Ectodermal cell (in vitro differentiated cells): Measurements from ENCODE around the gene DNAL1.

Experiments
- H3K27ac ChIP-seq: 2 replicates; pipeline ENCODE4 v1.7.0; 2013; ENCODE audit warnings: mild to moderate bottlenecking, low read depth, low read length; ENCODE audit not compliant: insufficient read depth, poor library complexity, severe bottlenecking
- H3K27me3 ChIP-seq: 2 replicates; pipeline ENCODE4 v1.7.0; 2013; ENCODE audit warnings: mild to moderate bottlenecking, low read length; ENCODE audit not compliant: insufficient read depth, control insufficient read depth, poor library complexity, severe bottlenecking
- H3K36me3 ChIP-seq: one replicate; pipeline ENCODE4 v1.7.0; 2013; ENCODE audit warnings: low read length; ENCODE audit not compliant: control insufficient read depth, insufficient read depth
- H3K4me1 ChIP-seq: one replicate; pipeline ENCODE4 v1.7.0; 2013; ENCODE audit warnings: low read length; ENCODE audit not compliant: control insufficient read depth, insufficient read depth
- H3K4me3 ChIP-seq: 2 replicates; pipeline ENCODE4 v1.7.0; 2013; ENCODE audit warnings: low read depth, low read length, control low read depth; ENCODE audit not compliant: insufficient read depth
- H3K9me3 ChIP-seq: 2 replicates; pipeline ENCODE4 v1.7.0; 2013; ENCODE audit warnings: mild to moderate bottlenecking, low read length, moderate library complexity; ENCODE audit not compliant: control insufficient read depth
- WGBS, 2 experiments: methylation state at CpG; one replicate each; pipeline ENCODE4 v1.1.7; 2013; ENCODE audit warnings: missing lambda C conversion rate in 2 of 2; 5-methylcytosine and 5-hydroxymethylcytosine counted together

DNAL1 gene

DNA sequence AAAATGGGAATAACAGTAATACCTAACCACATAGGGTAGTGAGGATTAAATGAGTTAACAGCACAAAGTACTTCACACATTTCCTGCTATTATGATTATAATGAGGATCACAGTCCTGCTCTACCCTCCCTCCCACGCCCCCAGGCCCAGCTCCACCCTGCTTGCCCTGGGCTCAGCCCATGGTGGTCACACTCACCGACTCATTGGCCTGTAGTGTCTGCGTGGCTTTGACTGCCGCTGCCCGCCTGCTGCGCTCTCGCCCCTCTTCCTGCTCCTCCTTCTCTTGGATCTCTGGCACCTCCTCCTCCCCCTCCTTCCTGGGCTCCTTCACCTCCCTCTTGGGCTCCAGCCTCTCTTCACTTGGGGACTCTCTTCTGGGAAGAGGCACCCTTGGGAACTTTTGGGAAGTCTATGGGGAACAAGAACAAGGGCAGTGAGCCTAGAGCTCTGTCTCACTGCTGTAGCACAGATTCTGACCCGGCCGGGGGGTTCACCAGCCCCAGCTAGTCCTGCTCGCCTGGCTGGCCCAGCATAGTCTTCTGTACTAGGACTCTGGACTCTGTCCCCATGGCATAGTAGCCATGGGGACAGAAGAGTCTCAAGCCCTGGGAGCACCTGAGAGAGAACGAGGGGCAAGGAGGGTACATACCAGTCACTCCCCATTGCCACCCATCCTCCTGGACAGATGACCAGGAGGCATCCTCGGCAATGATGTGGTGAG is 76.5 kb downstream of the DNAL1 start:
- no peaks in the 10 kb centered on the region for H3K27me3 ChIP-seq
- no peak overlapping the region for H3K4me3 ChIP-seq
- WGBS, 2 experiments, result 52% methylated on average over 12 of the region's 12 CpGs
- H3K4me1 ChIP-seq, result peaks cover 22% of the 10 kb centered on the region
- no peaks in the 10 kb centered on the region for H3K36me3 ChIP-seq
- no peaks in the 10 kb centered on the region for H3K9me3 ChIP-seq
- H3K27ac ChIP-seq, result no peak overlapping the region

DNA sequence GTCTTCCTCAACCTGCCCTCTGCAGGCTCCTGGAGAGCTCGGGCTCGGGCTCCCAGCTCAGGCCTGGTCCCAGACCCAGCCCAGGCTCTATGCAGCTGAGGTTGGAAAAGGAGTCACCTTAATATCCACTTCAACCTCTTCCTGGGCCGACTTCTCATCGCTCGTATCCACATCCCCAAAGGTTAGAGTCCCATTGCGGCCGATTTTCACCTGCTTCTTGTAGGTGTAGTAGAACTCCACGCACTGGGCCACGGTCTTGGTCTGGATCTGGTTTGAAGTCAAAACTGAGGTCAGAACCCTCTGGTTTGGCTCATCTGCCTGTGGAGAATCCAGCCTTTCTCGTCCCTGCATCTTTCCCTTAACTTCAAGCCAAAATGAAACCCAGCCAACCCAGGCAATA is 77.8 kb downstream of the DNAL1 start:
- peaks cover 16% of the 10 kb centered on the region for H3K4me1 ChIP-seq
- H3K4me3 ChIP-seq, result no peak overlapping the region
- no peaks in the 10 kb centered on the region for H3K9me3 ChIP-seq
- 93 to 95% methylated on average over 10 of the region's 10 CpGs for WGBS, 2 experiments
- no peak overlapping the region for H3K27ac ChIP-seq
- no peaks in the 10 kb centered on the region for H3K36me3 ChIP-seq
- H3K27me3 ChIP-seq, result no peaks in the 10 kb centered on the region

DNA sequence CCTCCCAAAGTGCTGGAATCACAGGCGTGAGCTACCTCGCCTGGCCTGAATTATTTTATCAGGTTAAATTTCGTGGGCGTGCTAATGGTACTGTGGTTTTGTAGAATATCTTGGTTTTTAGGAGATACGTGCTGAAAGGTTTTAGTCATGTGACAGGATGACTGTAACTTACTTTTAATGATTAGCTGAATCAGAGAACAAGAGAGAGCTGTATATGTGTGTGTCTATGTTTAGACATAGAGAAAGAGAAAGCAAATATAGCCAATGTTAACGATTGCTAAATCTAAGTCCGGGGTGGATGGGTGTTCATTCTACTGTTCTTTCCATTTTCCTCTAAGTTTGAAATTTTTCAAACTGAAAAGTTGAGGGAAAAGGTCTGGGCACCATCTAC is 78.6 kb downstream of the DNAL1 start:
- Histone ChIP-seq H3K27ac (no peak overlapping the region), H3K27me3 (no peaks in the 10 kb centered on the region), H3K9me3 (no peaks in the 10 kb centered on the region), H3K4me3 (no peak overlapping the region), H3K4me1 (peaks cover 10% of the 10 kb centered on the region), H3K36me3 (no peaks in the 10 kb centered on the region)
- WGBS, 2 experiments, result 94% methylated on average over 7 of the region's 7 CpGs

DNA sequence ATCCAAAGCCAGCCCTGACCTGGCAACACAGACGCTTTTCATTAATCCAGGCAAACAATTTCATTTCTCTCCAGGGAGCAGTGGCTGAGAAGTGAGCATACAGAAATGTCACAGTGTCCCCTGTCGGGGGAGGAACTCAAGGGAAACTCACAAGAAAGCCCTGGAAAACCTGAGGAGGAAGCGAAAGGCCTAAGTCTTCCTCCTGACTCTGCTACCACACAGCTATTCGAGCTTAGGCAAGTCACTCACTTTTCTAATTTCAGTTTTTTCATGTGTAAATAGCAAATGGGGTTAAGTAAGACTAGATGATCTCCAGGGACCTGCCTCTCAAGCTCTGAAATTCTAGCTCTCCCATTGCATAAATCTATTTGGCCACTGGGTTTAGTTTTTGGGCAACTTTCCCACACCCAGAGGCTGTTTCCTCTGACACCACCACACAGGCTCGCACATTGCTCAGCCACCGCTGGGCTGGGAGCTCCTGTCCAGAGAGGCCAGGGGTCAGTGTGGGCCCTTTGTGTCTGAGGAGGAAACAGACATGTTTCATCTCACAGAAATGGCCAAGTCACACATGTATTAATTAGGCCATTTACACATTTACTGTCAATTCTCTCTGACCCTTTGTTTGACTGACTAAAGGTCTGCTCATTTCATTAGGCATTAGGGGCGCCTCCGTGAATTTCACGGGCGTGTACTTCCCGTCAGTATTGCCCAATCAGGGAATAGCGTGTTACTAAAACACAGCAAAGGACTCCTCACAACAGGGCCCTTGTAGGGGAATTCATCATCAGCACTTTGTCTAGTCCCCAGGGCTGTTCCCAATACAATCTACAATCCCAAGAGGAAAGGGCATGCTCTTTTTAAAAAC is 79.2 kb downstream of the DNAL1 start:
- 82 to 84% methylated on average over 11 to 12 of the region's 12 CpGs for WGBS, 2 experiments
- peaks cover 7% of the 10 kb centered on the region for H3K4me1 ChIP-seq
- no peaks in the 10 kb centered on the region for H3K36me3 ChIP-seq
- H3K9me3 ChIP-seq, result no peaks in the 10 kb centered on the region
- H3K27me3 ChIP-seq, result no peaks in the 10 kb centered on the region
- no peak overlapping the region for H3K27ac ChIP-seq
- H3K4me3 ChIP-seq, result no peak overlapping the region

- Histone ChIP-seq H3K27ac (no peak overlapping the region), H3K4me1 (peaks cover under 1% of the 10 kb centered on the region), H3K9me3 (no peaks in the 10 kb centered on the region), H3K4me3 (no peak overlapping the region), H3K36me3 (no peaks in the 10 kb centered on the region), H3K27me3 (no peaks in the 10 kb centered on the region)
- WGBS, 2 experiments, result 93 to 96% methylated on average over 2 of the region's 2 CpGs
Measured at GRCh38 chr14:73724696-73725095, 79.9 kb downstream of the DNAL1 start.

- no peaks in the 10 kb centered on the region for H3K36me3 ChIP-seq
- H3K4me1 ChIP-seq, result no peaks in the 10 kb centered on the region
- H3K27me3 ChIP-seq, result no peaks in the 10 kb centered on the region
- H3K4me3 ChIP-seq, result no peak overlapping the region
- 93 to 94% methylated on average over 8 of the region's 8 CpGs for WGBS, 2 experiments
- H3K9me3 ChIP-seq, result no peaks in the 10 kb centered on the region
- H3K27ac ChIP-seq, result no peak overlapping the region
Measured at GRCh38 chr14:73725116-73726024, 80.6 kb downstream of the DNAL1 start.

- 89% methylated on average over 14 of the region's 14 CpGs for WGBS, 2 experiments
- Histone ChIP-seq H3K9me3 (no peaks in the 10 kb centered on the region), H3K36me3 (no peaks in the 10 kb centered on the region), H3K27ac (no peak overlapping the region), H3K4me1 (no peaks in the 10 kb centered on the region), H3K4me3 (no peak overlapping the region), H3K27me3 (no peaks in the 10 kb centered on the region)
Measured at GRCh38 chr14:73726025-73726961, 81.5 kb downstream of the DNAL1 start.

- no peaks in the 10 kb centered on the region for H3K4me1 ChIP-seq
- H3K9me3 ChIP-seq, result no peaks in the 10 kb centered on the region
- H3K27ac ChIP-seq, result no peak overlapping the region
- H3K4me3 ChIP-seq, result no peak overlapping the region
- H3K27me3 ChIP-seq, result no peaks in the 10 kb centered on the region
- no peaks in the 10 kb centered on the region for H3K36me3 ChIP-seq
- WGBS, 2 experiments, result 92% methylated on average over 7 of the region's 7 CpGs
Measured at GRCh38 chr14:73727166-73727565, 82.4 kb downstream of the DNAL1 start.

DNA sequence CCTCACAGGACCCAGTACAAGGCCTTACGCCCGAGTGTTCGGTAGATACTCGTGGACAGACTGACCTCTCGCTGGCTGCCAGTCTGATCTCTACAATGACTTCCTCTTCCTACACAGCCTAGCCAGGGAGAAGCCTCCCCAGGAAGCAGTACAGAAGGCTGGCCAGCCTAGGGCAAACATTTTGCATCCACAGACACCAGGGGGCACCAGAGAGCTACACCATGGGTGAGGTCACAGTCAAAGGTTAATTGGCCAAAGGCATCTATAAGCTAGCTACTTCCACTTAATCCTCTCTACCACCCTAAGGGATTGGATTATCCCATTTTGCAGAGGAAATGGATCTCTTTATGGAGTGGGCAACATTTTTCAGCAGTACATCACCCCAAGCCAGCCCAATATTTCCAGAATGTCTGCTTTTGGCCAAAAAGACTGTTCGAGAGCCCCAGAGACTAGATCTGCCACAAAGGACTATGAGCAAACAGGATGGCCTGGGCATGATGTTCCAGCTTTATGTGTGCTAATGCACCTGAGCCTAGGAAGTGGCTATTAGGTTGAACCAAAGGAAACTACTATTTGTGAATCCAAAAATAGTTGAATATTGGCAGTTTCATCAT is 84.0 kb downstream of the DNAL1 start:
- Histone ChIP-seq H3K9me3 (no peaks in the 10 kb centered on the region), H3K4me1 (no peaks in the 10 kb centered on the region)

More for the DNA sequence above, 84.0 kb downstream of the DNAL1 start:
- WGBS, 2 experiments, result 30% methylated on average over 6 of the region's 6 CpGs
- Histone ChIP-seq H3K4me3 (no peak overlapping the region), H3K27ac (no peak overlapping the region), H3K27me3 (no peaks in the 10 kb centered on the region), H3K36me3 (no peaks in the 10 kb centered on the region)
